Hematopoietic multipotent progenitor cell treated with erythropoietin and hydrocortisone succinate and interleukin-3 and kit ligand, for 8 days (in vitro differentiated cells): Measurements from ENCODE around the gene ARHGEF7.
A peak's percentile ranks its signal among the peaks of the same experiment; 100 is the strongest.

Source experiments
- DNase-seq: peaks from one replicate; pipeline ENCODE4 v3.0.0-alpha.2; 2015

Gene ARHGEF7

DNA sequence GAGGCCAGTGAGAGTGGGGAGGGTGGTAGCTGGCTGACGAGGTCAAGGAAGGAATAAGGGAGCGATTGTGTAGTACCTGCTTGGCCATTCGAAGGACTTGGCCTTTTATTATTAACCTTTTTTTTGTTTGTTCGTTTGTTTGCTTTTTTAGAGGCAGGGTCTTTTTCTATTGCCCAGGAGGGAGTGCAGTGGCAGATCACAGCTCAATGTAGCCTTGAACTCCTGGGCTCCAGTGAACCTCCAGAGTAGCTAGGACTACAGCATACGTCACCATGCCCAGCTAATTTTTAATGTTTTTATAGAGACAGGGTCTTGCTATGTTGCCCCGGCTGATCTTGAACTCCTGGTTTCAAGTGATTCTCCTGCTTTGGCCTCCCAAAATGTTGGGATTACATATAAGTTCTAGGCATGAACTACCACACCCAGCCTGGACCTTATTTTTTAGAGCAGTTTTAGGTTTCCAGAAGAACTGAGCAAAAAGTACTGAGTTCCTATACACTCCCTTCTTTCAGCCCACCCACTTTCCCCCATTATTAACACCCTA is 25.5 kb downstream of the ARHGEF7 start:
- no peak for DNase-seq

DNA sequence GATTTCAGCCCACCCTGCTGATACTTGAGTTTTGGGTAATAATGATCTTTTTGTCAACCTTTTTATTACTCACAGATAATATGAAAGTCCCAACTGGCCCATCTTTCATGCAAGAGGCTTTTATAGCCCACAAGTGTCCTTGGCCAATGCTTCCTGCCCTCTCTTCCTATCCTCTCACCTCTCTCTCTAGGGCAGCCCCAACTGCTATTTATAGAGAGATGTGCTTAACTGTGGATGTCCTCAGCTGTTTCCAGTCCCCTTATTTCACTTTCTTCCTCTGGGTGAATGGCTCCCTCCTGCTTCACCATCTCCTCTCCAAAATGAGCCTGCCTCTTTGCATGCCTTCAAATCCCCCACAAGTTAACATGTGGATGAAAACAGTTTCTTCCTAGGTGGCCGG is 27.4 kb downstream of the ARHGEF7 start:
- no peak for DNase-seq

DNA sequence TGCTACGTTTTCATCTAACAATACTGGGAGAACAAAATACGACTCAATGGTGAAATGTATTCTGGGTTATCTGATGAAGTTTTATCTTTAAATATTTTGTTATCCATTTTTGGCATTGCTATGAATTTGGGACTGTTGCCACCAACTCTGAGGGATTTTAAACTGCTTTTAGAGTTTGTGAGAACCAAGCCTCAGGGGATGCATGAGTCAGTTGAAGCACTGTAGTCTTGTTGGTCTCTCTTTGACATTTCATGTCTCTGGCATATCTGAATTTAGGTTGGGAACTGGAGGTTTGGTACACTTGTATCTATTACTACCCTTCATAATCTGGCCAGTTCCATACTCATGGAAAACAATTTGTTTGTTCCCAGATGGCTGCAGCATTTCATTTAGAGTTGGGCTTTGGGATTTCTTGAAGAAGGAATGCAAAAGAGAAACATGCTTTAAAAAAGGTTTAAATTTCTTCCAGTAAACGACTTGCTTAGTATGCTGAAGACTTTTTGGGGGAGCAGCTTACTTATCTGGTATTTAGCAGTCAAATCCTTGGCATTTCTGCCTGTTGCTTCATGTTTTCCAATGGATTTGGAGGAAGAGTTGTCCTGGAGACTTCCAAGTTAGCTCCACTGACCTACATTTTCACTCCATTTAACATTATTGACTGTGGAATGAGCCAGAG is 28.9 kb downstream of the ARHGEF7 start:
- DNase-seq = no peak

DNA sequence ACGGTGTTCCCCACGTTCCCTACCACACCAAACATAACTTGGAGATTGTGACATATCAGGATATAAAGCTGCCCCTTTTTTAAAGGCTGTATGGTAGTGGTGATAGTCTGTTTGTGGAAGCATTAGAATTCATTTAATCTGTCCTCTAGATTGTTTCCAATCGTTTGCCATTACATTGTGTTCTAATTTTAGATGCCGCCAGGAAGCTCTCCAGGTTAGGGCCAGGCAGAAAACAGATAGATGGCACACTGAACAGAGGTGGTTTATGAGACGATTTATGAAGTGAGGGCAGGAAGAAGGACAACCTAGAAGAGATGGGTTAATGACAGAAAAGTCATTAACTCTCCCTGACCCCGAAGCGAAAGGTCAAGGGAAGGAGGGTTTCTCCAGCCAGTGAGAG is 30.0 kb downstream of the ARHGEF7 start:
- DNase-seq = no peak

DNA sequence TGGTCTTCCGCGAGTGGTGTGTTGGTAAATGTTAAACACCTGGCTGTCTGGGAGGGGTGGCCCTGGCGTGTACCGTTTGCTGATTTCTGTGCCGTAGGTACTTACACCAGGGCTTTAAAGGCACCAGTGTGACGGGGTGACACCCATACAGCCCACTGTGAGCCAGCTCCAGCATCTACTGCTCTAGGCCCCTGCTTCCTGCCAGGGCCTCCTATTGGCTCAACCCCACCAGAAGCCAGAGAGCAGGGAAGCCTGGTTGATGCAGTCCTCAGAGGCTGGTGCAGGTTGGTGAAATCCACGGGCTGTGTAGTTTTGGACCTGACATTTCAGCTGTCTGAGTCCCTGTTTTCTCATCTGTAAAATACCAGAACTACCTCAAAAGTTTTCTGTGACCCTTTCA is 30.4 kb downstream of the ARHGEF7 start:
- DNase-seq = no peak

DNA sequence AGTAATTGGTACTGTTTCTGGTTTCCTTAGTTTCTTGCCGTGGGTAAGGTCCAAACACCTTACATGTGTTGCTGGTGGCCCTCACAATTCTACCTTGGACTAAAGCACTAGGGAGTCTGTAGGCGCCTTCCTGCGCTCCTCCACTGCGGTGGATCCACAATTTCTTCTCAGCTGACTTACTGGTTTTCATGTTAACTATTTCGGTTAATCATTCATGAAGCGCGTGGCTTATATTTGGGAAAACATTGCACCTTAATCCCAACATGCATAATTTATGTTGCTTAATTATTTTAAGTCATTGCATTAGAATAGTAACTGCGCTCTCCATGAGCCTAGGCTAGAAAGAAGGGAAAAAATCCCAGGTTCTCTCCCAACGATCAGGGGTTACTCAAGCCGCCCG is 37.7 kb downstream of the ARHGEF7 start:
- no peak for DNase-seq

DNA sequence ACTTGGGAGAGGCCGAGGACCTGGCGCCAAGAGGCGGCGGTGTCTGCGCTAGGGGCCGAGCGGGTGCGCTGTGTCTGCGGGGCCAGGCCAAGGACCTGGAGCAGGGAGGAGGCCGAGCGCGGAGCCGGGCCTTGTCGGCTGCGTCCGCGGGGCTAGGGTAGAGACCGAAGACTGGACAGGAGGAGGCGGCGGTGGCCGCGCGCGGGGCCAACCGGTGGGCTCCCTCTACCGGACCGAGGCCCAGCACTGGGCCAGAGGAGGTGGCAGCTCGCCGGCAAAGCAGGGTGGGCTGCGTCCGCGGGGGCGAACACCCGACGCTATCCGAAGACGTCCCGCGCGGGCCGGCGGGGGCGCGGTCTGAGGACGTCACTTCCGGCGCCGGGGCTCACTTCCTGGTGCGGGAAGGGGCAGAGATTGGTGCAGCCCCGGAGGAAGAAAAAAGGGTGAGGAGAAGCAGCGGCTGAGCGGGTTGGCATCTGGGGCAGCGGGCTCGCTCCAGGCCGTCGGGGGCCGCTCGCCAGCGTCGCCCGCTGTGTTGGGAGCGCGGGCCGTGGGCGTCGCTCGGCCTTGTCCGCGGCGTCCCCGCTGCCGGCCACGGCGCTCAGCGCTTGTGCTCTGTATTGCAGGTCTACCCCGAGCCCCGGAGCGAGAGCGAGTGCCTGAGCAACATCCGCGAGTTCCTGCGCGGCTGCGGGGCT is 38.3 kb downstream of the ARHGEF7 start:
- DNase-seq = peak; percentile 90

DNA sequence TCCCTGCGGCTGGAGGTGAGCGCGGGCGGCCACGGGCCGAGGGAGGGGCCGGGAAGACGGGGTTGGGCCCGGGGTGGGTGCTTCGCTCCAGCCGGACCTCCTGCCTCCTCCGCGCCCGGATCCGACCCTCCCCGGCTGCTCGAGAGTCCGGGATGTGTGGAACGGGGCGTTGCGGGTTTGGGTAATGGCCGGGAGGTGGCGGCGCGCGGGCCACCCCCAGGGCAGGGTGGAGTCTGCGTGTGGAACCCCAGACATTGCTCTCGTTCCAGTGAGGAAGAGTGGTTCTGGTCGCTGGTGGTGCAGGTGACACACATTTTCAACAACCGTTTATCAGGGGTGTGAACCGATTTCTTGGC is 38.8 kb downstream of the ARHGEF7 start:
- peak; percentile 46 for DNase-seq

DNA sequence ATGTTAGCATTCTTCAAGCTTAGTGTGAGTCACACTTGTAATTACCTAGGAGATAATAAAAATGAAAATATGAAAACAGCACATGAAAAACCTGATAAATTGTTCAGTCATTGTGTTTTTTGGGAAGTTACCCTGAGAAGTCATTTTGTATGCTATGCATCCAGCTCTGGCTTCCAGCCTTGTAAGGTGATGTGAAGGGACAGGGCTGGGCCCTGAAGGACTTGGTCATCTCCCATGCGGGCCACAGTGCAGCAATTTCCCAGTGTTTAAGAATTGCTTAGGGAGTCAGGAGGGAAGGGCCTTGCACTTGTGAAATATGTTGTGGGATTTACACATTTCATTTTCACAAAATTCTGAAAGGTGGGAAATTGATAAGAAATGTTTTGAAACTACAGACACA is 41.3 kb downstream of the ARHGEF7 start:
- DNase-seq = no peak

DNA sequence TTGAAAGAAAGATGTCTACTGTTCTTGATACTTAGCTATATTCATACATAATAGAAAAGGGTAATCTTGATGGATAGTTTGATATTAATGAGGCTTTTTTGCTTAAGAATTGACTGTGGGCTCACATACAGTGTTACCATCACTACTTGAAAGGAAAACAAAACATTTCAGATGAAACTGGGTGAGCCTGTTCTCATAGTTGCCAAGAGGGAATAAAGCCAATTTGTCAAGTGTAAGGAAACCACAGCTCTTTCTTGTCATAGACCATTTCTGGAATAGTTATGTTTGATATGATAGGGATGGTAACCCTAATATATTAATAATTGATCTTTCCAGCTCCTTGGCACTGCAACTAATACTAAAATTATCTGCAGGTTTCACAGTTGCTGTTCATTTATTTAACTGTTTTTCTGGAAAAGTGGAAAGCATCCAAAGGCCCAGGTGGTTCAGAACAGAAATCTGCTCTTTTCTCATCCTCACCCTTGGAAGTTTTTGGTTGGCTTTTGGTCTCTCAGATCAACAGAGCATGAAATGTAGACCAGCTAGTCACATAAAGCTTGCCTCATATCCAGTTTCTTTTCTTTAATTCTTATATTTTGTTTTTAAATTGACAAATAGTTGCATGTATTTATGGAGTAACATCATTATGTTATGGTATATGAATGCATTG is 43.2 kb downstream of the ARHGEF7 start:
- DNase-seq = no peak

DNA sequence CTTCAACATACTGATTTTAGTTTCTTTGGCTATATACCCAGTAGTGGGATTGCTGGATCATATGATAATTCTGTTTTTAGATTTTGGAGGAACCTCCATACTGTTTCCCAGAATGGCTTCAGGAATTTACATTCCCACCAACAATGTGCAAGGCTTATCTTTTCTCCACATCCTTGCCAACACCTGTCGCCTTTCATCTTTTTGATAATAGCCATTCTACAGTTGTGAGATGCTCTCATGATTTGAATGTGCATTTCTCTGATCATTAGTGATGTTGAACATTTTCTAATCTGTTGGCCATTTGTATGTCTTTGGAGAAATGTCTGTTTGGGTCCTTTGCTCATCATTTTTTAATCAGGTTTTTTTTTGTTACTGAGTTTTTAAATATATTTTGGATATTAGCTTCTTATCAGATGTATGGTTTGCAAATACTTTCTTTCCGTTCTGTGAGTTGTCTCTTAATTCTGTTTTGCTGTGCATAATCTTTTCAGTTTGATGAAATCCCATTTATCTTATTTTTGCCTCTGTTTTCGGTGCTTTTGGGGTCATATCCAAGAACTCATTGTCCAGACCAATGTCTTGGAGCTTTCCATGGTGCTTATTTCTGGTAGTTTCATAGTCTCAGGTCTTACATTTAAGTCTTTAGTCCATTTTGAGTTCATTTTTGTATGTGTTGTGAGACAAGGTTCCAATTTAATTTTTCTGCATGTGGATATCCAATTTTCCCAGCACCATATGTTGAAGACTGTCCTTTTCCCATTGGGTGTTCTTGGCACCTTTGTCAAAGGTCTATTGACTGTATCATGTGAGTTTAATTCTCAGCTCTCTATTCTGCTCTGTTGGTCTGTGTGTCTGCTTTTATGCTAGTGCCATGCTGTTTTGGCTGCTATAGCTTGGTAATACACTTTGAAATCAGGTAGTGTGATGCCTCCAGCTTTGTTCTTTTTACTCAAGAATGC is 44.5 kb downstream of the ARHGEF7 start:
- no peak for DNase-seq

DNA sequence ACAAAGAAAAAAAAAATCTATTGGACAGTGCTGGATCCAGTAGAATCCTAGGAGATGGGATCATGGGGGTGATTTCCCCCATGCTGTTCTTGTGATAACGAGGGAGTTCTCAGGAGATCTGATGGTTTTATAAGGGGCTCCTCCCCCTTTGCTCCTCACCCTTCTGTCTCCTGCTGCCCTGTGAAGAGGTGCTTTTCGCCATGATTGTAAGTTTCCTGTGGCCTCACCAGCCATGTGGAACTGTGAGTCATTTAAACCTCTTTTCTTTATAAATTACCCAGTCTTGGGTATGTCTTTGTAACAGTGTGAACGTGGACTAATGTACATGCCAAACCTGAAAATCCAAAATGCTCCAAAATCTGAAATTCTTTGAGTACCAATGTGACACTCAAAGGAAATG is 45.5 kb downstream of the ARHGEF7 start:
- DNase-seq = no peak

DNA sequence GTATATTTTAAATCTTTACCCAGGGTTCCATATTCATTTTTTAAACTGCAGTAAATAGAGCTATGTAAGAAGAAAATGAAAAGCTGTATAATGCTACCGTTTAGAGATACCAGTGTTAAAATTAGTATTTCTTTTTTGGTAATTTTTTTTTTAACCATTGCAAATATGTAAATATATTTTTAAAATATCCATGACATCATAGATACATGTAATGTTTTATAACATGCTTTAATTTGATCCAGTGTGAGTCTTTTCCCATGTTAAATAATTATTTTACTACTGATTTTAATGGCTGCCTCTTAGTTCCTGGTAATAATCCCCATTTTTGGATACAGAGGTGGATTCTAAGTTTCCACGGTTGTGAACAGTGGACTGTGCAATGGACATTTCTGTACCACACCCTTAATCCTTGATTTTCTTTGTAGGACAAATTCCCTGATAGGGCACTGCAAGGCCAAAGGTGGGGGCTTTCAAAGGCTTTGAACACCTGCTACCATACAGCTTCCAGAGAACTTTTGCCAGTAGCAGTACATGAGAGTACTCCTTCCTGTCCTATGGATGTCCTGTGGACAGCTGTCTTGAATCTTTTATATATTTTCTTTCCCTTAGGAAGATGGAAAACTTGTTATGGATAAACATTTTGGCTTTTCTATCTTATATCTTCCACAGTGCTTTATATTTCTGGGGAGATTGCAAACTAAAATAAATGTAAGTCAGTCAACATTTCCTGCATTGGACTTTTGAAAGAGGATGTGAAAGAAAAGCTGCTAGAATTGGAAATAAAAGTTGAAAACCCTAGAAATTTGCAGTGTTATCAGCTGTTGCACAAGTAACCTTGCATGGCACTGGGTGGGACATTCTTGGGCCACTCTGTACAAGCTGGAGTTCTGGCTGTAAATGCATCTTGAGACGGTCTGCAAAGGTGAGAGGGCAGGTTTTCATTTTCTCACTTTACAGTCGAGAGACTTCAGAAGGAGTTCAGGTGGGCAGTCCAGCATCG is 46.8 kb downstream of the ARHGEF7 start:
- DNase-seq = no peak

DNA sequence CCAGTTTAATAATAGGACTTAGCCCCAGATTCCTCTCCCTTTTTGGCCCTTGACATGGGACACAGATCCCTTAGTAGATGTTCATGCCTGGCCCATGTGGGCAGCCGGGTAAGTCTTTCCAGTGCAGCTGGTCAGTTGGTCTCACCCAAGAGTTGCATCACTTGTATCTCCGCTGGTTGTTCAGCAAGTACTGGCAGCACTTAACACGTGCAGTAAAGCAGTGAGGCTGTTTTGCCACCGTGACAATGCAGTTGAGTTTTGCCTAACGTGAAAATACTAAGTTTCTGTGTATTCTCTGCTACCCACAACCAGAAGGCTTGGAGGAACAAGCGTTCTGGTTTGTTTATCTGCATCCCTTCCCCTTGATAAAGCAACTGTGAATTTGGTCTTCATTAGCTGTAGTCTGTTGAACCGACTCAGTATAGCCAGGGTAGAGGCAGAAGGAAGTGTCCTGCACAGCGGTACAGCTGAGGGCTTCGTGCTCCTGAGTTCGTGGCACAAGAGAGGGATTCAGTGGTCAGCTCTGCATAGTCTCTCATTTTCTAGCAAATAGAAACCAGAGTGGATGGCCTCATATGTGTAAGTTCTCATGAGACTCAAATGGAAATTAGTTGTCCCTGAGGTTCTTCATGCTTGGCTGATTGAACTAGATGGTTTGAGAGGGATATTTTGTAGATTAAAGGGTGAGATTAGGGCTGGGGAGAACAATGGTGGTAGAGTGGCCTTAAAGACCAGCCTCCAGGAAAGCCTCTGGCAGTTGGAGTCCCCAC is 50.3 kb downstream of the ARHGEF7 start:
- DNase-seq = no peak

DNA sequence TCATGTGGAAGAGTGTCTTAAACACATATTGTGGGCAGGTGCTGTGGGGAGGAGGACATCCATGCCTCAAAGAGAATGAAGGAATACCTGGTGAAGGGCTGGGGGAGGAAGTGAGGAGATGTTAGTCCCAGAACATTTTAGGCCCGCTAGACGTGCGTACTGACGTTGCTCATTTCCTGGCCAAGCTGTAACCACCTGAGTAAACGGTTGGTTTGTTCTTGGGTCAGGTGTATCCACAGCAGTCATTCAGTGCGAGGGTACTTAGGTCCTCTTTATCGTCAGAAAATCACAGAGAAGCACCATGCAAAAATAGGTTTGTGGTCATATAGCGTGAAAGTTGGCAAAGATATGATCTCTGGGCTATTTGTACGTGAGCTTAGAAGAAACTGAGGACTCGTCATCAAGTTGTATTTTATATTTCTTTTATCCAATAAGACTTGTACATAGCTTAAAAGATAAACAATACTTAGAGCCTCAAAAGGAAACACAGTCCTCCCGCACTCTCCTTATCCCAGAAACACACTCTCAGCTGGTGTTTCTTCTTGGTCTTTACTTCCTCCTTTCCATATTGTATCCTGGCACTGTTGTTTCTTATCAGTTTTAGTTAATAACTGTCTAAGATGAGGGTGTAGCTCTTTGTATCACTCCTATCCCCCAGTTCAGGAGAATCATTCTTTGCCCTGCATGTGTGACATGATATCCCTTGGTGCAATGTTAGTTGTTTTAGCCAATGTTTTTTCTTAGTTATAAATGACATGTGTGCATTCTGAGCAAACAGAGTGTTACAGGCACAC is 52.0 kb downstream of the ARHGEF7 start:
- peak; percentile 70 for DNase-seq

DNA sequence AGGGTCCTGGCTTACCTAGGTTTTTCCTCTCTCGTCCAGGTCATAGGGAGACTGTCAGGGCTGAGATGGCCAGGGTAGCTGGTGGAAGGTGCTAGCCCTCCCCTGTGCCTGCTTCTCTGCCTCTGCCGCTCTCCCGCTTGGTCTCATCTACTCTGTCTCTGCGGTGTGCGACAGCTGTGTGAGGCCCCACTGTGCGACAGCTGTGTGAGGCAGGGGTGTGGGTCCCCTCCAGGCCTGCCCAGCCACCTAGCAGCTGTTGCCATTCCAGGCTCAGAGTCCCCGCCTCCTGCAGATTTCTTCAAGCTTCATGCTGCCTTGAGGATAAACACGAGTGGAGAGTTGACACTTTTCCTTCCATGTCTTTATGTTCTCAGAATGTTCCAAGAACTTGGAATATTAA is 53.0 kb downstream of the ARHGEF7 start:
- no peak for DNase-seq

DNA sequence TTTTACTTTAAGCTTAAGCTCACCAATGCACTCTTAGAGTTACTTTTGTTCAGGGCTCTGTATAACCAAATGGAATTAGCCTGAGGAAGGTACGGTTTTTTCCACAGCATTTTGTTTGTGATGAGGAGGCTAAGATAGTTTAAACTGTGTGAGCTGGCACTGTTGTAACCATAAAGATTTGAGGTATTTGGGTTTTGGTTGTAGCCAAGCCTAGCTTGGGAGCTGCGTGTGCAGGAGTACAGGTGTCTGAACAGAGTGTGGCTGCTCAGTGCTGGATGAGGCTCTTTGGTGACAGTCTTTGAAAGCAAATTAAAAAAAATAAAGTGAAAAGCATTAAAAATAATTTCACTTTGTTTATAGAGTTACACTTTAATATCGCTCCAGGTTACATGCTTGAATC is 56.0 kb downstream of the ARHGEF7 start:
- DNase-seq = no peak

DNA sequence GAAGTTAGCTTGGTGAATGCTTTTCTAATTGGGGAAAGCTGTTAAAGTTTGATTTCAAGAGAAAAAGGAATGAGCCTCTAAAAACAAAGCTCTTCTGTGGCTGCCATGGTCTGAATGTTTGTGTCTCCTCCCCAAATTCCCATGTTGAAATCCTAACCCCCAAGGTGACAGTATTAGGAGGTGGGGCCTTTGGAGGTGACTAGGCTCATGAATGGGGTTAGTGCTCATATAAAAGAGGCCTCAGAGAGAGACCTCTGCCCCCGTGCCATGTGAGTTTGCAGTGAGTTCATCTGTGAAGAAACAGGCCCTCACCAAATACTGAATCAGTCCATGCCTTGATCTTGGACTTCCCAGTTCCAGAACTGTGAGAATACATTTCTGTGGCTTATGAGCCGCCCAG is 56.5 kb downstream of the ARHGEF7 start:
- DNase-seq = no peak

DNA sequence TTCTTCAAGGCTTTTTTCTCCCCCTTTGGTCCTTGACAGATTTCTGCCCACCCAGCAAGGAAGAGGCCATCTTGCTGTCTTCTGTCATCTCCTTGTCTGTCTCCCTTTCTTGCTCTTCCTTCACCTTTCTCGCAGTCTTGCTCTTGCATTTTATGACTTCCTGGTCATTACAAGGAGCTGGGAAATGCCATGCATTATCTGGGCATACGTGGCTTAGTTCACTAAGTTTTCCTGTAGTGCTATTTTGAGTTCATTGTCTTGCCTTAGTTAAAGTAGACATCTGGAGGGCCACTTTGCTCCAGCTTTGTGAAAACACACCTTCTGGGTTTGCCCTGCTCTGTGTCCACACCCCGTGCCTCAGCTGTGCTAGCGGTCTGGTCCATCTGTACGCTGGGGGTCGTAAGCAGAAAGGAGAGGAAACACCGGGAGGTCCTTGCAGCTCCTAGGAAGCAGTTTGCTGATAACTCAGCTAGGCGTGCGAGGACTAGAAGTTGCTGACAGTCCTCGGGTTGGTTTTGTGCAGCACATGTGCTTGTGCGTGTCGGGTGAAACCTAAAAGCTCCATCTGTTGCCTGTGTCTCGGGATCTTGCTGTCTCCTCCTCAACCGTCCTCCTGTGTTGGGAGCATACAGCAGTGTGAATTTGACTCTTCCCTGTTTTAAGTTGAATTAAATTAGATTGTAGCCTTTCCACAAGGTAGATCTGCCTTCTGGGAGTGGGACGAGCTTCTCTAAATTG is 59.4 kb downstream of the ARHGEF7 start:
- DNase-seq = no peak
